ENCODE results near the gene ZIC4. TPM values are rescaled to one million over a fixed set of nuclear protein-coding genes. Genes with fewer than 3 reads are reported as not detected.

The ZIC4 gene
- total and polyA plus RNA-seq, 10 of the 15 experiments (the other 5 are each of a cell fraction or from before 2014, with no cell fraction given): not detected

DNA sequence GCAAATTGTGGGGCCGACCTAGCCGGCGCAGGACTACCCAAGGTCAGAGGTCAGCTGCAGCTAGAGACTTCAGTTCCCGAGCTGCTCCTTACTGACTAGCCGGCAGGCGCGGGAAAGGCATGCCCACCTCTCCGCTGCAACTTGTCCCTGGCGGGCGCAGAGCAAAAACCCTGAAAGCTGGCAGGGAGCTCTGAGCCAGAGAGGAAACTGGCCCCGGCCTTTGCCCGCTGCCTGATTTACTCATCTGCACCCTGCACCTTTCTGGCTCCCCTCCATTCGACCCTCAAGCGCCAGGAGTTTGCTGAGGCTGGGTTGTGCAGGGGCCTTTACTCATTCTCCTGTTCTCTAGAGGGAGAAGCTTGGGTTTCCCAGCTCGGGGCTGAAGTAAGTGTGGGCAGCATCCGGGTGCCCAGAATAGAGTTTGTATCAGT is 1.5 kb downstream of the ZIC4 start:
- FAIRE-seq (no peak), DNase-seq (ENCODE audit: low read depth, low spot score) (no peak), ATAC-seq (no peak)
- H4K20me1 ChIP-seq (ENCODE audit: control insufficient read depth, insufficient read depth): no peaks in the 10 kb centered on the region
- no TSS peak for BruUV-seq (replicated peaks)
- H3K4me1 ChIP-seq (ENCODE audit: control insufficient read depth, insufficient read depth, low read length): no peaks in the 10 kb centered on the region
- no peak overlapping the region for H2AFZ ChIP-seq (ENCODE audit: control insufficient read depth, low read depth, low read length)
- ChIA-PET RAD21 (ENCODE audit: unreplicated experiment) (no interaction called here), POLR2A (no interaction called here), SMC1A (ENCODE audit: uncharacterized antibody, unreplicated experiment) (no interaction called here), CTCF (interaction anchor here (1.3 kb wide), 1 partner anchor 21 kb away, joined by 3 read pairs; no protein-coding TSS in a partner anchor)
- peaks cover 9 to 13% of the 10 kb centered on the region in 2 experiments; a peak in 3 of 4 replicates for H3K27me3 ChIP-seq (replicated peaks in 1 of 2; ENCODE audit: control insufficient read depth in 2 of 2, insufficient read depth in 2 of 2, low read length in 1 of 2)
- in situ Hi-C loops (cut with MboI): no loop called here
- no peak overlapping the region for H3K9ac ChIP-seq (ENCODE audit: control insufficient read depth, insufficient read depth, low read length)
- no peak overlapping the region for H3K4me3 ChIP-seq
- TF ChIP-seq POU2F2 (IDR thresholded peaks at IDR 0.05; ENCODE audit: borderline replicate concordance, low read depth, low read length): no peak
- TF ChIP-seq, protein P1, sequence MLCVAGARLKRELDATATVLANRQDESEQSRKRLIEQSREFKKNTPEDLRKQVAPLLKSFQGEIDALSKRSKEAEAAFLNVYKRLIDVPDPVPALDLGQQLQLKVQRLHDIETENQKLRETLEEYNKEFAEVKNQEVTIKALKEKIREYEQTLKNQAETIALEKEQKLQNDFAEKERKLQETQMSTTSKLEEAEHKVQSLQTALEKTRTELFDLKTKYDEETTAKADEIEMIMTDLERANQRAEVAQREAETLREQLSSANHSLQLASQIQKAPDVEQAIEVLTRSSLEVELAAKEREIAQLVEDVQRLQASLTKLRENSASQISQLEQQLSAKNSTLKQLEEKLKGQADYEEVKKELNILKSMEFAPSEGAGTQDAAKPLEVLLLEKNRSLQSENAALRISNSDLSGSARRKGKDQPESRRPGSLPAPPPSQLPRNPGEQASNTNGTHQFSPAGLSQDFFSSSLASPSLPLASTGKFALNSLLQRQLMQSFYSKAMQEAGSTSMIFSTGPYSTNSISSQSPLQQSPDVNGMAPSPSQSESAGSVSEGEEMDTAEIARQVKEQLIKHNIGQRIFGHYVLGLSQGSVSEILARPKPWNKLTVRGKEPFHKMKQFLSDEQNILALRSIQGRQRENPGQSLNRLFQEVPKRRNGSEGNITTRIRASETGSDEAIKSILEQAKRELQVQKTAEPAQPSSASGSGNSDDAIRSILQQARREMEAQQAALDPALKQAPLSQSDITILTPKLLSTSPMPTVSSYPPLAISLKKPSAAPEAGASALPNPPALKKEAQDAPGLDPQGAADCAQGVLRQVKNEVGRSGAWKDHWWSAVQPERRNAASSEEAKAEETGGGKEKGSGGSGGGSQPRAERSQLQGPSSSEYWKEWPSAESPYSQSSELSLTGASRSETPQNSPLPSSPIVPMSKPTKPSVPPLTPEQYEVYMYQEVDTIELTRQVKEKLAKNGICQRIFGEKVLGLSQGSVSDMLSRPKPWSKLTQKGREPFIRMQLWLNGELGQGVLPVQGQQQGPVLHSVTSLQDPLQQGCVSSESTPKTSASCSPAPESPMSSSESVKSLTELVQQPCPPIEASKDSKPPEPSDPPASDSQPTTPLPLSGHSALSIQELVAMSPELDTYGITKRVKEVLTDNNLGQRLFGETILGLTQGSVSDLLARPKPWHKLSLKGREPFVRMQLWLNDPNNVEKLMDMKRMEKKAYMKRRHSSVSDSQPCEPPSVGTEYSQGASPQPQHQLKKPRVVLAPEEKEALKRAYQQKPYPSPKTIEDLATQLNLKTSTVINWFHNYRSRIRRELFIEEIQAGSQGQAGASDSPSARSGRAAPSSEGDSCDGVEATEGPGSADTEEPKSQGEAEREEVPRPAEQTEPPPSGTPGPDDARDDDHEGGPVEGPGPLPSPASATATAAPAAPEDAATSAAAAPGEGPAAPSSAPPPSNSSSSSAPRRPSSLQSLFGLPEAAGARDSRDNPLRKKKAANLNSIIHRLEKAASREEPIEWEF (IDR thresholded peaks at IDR 0.05; ENCODE audit: insufficient replicate concordance, low read depth, low read length): no peak
- no peak for TF ChIP-seq NR2C2 (IDR thresholded peaks at IDR 0.05; ENCODE audit: borderline replicate concordance, control insufficient read depth, insufficient read length, low read depth)
- TF ChIP-seq POLR2A (IDR thresholded peaks at IDR 0.05; ENCODE audit: low read depth, low read length): no peak
- TF ChIP-seq HDAC6 (IDR thresholded peaks at IDR 0.05; ENCODE audit: unreplicated experiment): no peak
- no peak for TF ChIP-seq POLR2AphosphoS5 (IDR thresholded peaks at IDR 0.05; ENCODE audit: low read length)
- WGBS (ENCODE audit: insufficient coverage, insufficient replicate concordance, low lambda C conversion rate, missing lambda C conversion rate): 11% methylated on average over 16 of the region's 16 CpGs
- no peaks in the 10 kb centered on the region for H3K36me3 ChIP-seq (ENCODE audit: control insufficient read depth in 2 of 2, insufficient read depth in 2 of 2, low read length in 1 of 2)
- peaks cover 2% of the 10 kb centered on the region; the same call in 2 of the 3 replicates for H3K9me3 ChIP-seq (replicated peaks; ENCODE audit: control insufficient read depth, insufficient read depth, low read length)
- no peaks in the 10 kb centered on the region for H3K79me2 ChIP-seq (ENCODE audit: control insufficient read depth, insufficient read depth, low read length)
- no peak overlapping the region for H3K27ac ChIP-seq (ENCODE audit: control insufficient read depth, insufficient read depth)
- intact Hi-C loops (cut with micrococcal nuclease; ENCODE audit: unreplicated experiment): no loop called here
- no peak overlapping the region for H3K4me2 ChIP-seq (ENCODE audit: control insufficient read depth, insufficient read depth)

All from GM12878 (cell line).